ENCODE measurements around the gene GAS2.

The GAS2 gene

GRCh38 chr11:22832315-22833015, 166.1 kb downstream of the GAS2 start:
- FAIRE-seq: no peak
- DNase-seq (ENCODE audit: extremely low spot score, insufficient read length, low read depth): no peak

GRCh38 chr11:22846726-22847125, 180.3 kb downstream of the GAS2 start:
- FAIRE-seq: no peak

GRCh38 chr11:22851477-22851876, 185.1 kb downstream of the GAS2 start:
- FAIRE-seq: no peak

More at GRCh38 chr11:22846726-22847125, 180.3 kb downstream of the GAS2 start:
- no peak for DNase-seq (ENCODE audit: extremely low spot score, insufficient read length, low read depth)

GRCh38 chr11:22859756-22860155, 193.3 kb downstream of the GAS2 start:
- FAIRE-seq (no peak), DNase-seq (ENCODE audit: extremely low spot score, insufficient read length, low read depth) (no peak)

More at GRCh38 chr11:22851477-22851876, 185.1 kb downstream of the GAS2 start:
- DNase-seq (ENCODE audit: extremely low spot score, insufficient read length, low read depth): no peak

- no peak for DNase-seq (ENCODE audit: extremely low spot score, insufficient read length, low read depth)
- no peak for FAIRE-seq
These were observed 193.8 kb downstream of the GAS2 start, which contains the start of gene CCDC179 for GRCh38 chr11:22860241-22860640. TSS of gene CCDC179 (minus strand) at chr11:22860474. CDS start at chr11:22860421, 53 bp downstream.
